HG02981 (cell line): ENCODE measurements around the gene C16orf95.

ENCODE experiments used
- ATAC-seq: cut with Tn5 transposase; IDR thresholded peaks from one replicate; pipeline ENCODE4 v1.9.1; 2021; ENCODE audit warnings: mild to moderate bottlenecking, moderate library complexity; ENCODE audit not compliant: unreplicated experiment

C16orf95 gene

DNA sequence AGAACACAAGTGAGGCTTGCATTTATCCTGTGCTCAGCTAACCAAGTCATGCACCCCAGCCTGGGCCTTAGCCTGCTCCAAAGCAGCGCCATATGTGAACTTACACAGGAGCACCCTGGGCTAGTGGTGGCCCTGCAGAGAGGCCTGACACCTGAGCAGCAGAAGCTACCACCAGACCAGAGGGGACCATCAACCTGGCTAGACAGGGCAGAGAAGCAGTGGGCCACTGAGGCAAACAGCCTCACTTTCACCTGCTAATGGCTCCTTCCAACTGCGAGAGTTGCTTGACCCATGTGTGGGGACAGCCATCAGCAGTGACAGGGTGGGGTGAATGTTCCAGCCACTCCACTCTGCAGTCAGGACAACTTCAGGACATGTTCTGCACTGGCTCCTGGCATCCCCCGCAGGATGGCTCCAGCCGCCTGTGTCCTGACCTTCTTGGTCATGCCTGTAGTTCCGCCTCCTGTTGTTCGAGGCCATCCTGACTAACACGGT, 2.9 kb upstream of the C16orf95 start:
- no peak for ATAC-seq

DNA sequence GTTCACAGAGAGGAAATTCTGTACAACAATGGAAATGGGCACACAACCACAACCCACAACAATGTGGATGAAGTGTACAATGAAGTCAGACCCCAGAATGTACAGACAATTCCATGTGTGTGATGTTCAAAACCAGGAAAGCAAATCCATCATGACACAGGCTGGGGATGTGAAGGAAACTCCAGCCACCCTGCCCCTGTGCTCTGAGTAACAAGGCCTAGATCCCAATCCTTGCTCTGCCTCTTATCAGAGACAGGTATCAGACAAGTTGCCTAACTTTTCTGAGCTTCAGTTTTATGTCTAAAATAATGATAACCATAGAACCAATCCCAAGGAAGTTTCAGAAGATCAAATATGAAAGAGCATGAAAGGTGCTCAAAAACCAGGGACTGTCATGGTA, 1.8 kb upstream of the C16orf95 start:
- no peak for ATAC-seq

GRCh38 chr16:87317750-87318644, 805 bp upstream of the C16orf95 start:
- ATAC-seq, result peak; percentile 19

GRCh38 chr16:87316450-87316922, 706 bp downstream of the C16orf95 start:
- no peak for ATAC-seq

DNA sequence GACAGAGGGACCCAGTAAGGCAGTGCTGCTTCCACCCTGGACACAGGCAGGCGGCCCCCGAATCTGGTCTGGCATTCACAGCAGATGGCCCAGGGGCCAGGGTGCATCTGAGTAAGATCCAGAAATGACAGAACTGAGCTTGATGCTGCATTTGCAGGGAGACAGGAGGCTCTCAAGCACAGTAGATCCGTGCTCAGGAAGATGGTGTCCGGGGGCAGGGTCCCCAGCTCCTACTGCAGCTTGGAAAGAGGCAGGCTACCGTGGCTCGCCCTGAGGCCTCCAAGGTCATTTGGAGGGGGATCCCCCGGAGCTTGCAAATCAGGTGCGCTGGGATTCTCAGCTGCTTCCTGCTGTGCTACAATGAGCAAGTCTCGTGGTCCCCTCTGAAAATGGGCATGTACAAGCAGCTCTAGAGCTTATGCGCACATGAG, 2.2 kb downstream of the C16orf95 start:
- ATAC-seq, result no peak

DNA sequence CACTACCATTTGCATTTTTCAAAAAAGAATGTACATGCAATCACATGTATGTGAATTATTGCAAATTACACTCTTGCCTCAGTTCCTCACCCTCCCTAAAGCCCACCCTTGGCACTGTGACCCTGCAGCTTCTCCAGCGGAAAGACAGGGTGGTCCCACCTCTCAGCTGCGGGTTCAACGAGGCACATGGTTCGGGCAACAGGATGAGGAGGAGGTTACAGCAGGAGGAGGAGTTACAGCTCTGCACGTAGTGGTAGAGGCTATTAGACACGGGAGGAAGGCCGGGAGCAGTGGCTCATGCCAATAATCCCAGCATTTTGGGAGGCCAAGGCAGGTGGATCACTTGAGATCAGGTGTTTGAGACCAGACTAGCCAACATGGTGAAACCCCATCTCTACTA, 5.2 kb downstream of the C16orf95 start:
- no peak for ATAC-seq

DNA sequence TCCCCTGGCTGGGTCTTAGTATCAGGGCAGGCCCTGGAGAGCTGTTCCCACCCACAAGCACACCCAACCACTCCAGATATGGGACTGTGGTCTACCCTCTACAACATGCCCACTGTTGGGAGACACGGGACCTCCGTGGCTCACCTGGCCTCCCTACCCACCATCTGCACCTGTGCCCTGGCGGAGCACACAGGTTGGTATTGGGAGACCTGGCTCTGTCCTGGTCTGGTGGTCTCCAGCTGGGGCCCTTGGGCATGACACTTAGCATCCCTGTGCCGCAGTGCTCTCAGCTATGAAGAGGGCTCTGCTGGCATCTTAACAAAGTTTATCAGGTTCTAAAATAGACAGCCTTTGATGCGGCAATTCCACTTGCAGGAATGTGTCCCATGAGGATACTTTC, 5.8 kb downstream of the C16orf95 start:
- ATAC-seq, result no peak

GRCh38 chr16:87310610-87311009, 6.6 kb downstream of the C16orf95 start:
- ATAC-seq, result no peak

GRCh38 chr16:87309620-87310525, 7.3 kb downstream of the C16orf95 start:
- no peak for ATAC-seq

DNA sequence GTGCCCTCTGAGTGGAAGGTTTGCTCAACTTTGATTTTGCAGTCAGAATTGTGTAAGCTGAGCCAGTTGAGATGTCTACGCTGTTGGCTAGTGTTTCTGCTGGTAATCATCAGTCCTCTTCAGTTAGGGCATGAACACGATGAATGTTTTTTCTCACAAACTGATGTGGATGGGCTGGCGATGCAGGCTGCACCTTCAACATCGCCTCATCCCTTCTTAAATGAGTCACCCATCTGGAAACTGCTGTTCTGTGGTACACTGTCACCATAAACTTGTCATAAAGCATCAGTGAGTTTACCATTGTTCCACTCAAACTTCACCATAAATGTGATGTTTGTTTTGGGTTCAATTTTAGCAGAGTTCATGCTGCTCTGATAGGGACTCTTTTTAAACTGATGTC, 8.4 kb downstream of the C16orf95 start:
- no peak for ATAC-seq

DNA sequence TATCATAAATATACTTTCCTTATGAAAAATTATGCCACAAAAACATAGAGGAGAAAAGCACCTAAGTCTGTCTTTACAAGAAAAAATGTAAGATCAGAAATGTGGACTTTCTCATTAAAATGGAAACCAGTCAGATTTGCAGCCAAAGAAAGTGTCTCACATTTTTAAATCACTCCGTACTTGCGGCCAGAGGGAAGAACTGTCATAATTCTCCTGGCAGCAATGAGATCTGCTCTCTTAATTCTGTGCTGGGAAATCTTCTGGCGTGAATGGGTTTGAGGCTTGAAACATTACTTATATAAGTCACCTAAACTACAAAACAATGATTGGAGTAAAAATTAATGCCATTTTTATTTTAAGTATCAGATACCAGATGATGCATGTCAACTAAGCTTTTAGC, 10.7 kb downstream of the C16orf95 start:
- no peak for ATAC-seq

DNA sequence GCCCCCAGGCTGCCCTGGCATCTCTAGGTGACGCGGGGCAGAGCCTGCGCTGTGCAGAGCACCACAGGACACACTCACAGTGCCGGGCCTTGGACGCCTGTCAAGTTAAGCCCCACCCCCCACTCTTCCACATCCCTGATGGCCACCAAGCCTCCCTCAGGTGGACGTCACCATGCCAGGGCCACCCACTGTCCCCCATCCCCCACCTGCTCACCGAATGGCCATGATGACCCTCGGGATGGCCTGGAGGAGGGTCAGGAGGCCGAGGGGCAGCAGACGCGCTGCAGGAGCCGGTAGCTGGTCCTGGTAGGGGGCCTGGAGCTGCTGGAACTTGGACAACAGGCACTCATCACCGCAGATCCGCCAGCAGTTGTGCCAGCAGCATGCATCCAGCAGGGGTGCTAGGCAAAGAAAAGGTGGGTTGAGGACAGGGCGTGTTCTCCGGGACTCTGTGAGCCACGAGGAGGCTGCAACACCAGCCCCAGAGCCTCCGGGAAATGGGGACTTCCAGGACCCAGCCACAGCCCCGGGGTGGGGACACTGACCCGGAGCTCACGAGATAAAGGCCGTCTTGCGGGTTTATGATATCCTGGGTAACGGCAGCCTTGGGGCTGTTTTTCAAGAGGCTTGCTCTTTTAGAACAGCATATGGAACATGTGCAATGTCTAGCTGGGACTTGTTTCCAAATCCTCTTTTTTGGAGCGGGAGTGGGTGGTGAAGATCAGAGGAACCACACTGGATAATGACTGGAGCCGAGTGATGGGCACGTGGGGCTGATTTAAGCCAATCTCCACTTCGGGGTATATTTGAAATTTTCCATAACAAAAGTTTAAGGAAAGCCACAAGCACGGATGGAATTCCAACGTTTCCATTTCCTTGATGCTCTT, 11.4 kb downstream of the C16orf95 start:
- ATAC-seq, result no peak

GRCh38 chr16:87304951-87305350, 12.2 kb downstream of the C16orf95 start:
- ATAC-seq, result no peak

- no peak for ATAC-seq
Observed at GRCh38 chr16:87303962-87304521, 13.2 kb downstream of the C16orf95 start.

GRCh38 chr16:87303431-87303930, 13.7 kb downstream of the C16orf95 start:
- ATAC-seq, result no peak

DNA sequence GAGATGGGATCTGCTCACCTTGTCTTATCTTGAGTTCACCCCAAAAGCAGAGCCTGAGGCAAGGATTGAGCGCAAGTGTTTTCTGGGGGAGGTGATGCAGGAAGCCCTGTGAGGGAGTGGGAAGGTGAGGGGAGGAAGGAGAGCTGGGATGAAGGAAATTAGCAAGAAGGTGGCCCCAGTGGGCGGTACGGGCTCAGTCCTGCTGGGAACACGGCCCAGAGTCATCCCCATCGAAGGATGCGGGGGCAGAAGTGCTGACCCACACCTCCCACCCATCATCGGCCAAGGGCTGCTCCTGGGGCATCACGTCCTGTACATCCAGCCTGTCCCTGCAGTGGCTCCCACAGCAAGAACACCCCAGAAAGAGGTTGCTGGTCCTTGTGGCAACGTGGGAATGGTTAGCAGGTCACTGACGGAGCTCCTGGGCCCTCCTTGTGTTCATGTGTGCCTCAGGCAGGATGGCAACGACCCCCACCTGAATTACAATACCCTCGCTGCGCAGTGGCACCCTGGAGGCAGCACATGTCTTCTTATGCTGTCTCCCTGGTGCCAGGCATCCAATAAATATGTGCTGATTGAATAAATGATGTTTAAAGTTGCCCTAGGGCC, 18.2 kb downstream of the C16orf95 start:
- no peak for ATAC-seq

DNA sequence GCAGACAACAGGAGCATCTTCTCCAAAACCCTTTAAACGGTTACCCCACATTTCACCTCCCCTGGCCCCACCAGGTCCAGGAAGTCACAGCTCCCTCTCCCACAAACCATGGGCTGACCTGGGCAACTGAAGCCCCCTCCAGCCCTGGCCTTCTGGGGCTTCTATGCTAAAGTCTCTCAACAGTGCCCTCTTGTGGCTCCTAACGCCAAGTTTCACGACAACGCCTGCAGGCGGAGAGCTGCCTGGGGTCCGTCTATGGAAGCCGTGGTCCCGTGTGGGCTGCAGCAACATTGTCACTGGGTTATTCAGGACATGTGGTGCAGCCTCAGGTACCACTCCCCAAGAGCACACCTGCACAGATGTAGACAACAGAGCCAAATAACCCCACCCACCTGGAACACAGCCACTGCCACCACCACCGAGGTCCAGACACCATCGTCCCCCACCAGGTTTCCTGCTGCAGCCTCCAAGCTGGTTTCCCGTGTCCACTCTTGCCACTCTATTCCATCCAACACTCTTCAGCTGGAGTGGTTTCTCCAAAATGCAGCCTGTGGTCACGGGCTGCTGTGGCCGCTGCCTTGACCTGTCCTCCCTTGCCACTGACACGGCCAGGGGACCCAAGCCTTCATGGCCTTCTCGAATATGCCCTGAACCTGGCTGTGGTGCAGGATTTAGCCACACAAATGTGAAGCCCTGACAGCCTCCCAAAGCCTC, 19.1 kb downstream of the C16orf95 start:
- no peak for ATAC-seq

DNA sequence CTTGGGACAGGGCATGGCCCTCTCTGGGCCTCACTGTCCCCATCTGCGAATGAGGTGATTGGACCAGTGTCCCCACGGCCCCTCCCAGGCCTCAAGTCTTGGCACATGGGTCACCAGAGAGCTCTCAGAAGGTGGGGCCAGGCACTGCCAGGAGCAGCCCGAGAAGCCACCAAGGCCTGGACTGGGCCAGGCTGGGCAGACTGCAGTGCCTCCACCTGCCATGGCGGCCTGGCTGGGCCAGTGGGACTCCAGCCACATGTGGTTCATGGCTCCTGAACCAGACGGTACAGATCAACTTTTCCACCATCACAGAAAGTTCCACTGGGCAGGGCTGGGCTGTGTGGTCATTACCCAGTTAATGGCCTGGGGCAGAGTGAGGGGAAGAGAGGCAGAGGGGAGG, 19.8 kb downstream of the C16orf95 start:
- ATAC-seq, result no peak
